ENCODE results near the gene PLXDC2. TPM values are rescaled to one million over a fixed set of nuclear protein-coding genes. Genes with fewer than 3 reads are reported as not detected.
"Not testable (repeated sequence)": the region's sequence is repeated elsewhere in the genome, so short reads cannot be mapped to it uniquely, and the experiment has no call there.

PLXDC2 gene
- total RNA-seq, 1 experiment from 2014 or later = 2.8 TPM

DNA sequence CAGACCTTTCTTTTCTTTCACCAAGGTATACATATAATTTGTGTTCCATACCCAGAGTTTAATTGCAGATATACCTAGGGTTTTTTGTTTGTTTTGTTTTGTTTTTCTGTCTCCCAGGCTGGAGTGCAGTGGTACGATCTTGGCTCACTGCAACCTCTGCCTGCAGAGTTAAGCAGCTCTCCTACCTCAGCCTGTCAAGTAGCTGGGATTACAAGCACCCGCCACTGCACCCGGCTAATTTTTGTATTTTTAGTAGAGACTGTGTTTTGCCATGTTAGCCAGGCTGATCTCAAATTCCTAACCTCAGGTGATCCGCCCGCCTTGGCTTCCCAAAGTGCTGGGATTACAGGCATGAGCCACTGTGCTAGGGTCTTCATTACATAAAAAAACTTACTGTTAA, 228.9 kb downstream of the PLXDC2 start:
- not testable (repeated sequence) for DNase-seq (ENCODE audit: low read depth)

DNA sequence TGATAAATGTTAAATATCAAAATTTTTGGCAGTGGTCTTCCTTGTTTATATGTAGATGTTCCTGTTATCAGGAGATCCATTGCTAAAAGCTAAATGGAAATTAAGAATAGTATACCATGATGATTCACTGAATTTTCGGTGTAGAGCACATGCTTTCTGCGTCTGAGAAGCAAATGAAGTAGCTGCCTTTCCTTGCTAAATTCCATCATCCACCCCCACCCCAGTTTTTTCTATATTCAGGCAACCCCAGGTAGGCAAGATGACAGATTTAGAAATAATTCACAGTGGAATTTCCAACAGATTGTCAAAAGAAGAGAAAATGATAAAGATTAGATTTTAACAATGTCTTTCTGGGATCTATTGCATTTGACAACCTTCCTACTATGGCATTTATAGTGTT, 231.9 kb downstream of the PLXDC2 start:
- DNase-seq (ENCODE audit: low read depth) = no peak

DNA sequence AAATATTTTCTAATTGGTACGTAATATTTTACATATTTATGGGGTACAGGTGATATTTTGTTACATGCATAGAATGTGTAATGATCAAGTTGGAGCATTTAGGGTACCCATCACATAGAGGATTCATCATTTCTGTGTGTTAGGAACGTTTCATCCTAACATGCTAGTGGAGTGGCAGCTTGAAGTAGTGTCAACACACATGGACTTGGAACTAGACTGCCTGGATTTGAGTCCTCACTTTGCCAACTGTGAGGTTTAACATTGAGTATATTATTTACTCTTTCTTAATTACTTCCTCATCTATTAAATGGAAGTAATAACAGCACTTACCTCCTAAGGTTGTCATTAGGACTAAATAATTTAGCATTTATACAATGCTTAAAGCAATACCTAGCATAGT, 241.9 kb downstream of the PLXDC2 start:
- no peak for DNase-seq (ENCODE audit: low read depth)

DNA sequence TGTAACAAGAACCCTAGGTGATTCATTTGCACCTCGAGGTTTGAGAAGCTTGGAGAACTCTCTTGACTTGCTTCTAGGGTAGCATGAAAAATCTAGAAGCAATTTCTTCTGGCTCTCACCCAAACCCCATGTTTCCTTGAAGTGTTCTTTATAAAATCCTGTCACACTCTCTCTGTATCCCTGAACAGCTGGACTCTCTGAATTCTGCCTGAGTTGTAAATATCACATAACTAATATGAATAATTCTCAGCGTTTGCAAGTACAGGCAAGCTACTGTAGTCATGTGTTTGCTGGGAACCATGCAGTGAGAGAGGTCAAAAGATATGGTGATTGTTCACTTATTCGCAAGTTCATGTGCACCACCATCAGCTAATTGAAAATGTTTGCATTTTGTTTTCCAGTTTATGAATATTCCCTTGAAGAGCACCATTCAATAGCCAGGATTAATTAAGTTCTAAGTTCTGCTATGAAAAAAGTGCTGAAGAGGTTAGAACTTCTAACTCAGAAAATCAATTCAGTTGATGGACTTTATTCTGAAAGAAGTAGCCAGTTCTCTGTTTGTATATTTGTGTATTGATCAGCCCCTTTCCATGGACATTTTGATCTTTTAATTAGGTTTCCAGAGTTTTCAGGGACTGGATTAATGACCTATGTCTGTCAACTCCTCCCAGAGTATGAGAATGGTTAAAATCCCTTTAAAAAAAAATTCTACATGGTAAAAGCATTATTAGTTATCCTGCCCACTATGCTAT, 243.0 kb downstream of the PLXDC2 start:
- peak; percentile 1 for DNase-seq (ENCODE audit: low read depth)

DNA sequence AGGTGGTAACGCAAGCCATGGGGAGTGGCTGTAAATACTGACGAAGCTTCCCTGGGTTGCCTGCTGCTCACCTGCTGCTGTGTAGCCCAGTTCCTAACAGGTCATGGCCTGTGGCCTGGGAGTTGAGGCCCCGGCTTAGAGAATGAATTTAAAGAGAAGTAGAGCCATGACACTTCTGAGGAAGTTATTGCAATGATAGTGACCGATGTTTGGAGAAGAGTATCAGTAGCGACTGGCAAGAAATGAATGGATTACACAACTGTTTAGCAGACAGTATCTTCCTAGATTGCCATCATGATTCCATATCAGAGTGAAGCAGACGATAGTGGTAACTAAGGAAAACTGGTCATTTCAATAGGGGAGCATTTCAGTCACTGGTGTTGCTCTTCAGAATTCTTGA, 249.6 kb downstream of the PLXDC2 start:
- no peak for DNase-seq (ENCODE audit: low read depth)

DNA sequence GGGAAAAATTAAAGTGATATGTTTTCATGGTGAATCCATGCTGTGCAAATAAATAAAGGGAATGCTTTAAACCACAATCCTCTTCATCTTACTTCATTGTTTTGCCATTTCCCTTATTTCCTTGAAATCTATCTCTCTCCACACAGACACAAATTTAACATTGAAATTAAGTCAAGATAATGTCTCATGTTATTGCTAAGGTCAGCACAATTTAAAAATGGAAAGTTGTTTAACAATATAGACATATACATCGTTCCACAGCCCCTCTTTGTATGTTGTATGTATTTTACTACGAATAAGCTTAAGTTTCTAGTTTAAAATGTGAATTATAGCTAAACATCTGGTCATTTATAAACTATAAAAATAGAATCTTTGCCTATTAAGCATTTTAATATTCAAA, 256.9 kb downstream of the PLXDC2 start:
- no peak for DNase-seq (ENCODE audit: low read depth)

DNA sequence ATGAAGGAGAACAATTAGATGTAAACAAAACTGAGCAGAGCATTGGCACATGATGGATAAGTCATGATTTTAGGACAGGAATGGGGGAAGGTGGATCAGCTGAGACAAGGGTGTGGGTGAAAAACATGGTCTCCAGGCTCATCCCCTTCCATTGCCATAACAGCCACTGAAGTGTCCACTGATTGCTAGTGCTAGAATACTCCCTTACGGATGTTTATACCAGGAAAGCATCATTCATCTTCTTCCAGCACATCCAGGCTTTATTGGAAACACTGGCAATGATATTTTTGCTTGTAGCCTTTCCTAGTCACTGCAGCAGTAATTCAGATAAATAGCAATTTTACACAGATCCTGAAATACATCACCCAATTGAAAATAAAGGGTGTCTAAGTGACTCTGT, 259.5 kb downstream of the PLXDC2 start:
- no peak for DNase-seq (ENCODE audit: low read depth)

DNA sequence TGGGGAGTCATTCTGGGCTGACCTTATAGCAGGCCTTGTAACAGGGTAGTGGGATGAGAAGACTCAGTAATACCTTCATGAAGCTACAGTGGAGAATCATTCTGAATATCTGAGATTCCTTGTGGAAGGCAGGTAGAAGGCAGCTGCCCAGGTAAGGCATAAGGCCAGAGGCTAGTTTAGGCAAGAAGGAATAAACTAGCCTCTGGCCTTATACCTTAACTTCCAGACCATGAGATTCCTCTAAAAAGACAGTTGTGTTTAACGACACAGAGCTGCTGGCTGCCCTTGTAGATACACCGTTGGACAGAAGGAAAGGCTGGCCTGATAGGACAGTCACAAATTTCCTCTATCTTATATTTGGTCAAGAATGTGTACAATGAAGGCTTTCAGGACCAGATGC, 268.2 kb downstream of the PLXDC2 start:
- DNase-seq (ENCODE audit: low read depth) = no peak

DNA sequence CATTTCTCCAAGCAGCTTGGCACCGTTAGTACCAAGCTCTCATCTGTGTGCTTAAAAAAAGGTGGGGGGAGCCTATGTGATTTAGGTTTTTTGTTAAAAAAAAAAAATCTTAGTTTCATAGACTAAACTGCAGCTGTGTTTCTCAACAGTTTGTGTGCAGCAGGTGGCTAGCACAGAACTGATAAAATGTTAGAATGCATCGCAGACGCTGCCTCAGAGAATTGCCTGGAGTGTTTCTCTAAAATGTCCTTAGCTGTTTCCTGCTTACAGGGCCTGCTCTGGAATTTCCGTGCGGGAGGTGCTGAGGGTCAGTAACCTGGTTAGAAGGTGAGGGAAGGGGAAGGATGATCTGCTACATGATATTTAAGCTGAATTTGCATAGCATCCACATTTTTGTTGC, 268.9 kb downstream of the PLXDC2 start:
- no peak for DNase-seq (ENCODE audit: low read depth)

DNA sequence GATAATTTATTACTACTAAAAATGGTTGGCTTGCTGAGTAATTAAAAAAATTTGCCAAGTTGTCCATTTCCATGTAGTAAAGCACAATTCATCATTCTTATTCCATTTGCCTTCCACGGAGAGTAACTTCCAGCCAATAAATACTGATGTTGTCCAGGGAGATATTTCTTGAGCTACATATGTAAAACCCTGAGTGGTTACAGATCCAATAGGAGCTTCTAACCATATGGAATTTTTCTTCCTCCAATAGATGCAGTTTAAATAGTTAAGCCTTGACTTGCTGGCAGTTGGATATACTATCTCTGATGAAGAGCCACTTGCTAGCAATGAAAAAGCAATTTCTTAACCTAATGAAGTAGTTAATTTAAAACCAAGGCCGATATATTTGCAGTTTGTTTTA, 271.1 kb downstream of the PLXDC2 start:
- no peak for DNase-seq (ENCODE audit: low read depth)

DNA sequence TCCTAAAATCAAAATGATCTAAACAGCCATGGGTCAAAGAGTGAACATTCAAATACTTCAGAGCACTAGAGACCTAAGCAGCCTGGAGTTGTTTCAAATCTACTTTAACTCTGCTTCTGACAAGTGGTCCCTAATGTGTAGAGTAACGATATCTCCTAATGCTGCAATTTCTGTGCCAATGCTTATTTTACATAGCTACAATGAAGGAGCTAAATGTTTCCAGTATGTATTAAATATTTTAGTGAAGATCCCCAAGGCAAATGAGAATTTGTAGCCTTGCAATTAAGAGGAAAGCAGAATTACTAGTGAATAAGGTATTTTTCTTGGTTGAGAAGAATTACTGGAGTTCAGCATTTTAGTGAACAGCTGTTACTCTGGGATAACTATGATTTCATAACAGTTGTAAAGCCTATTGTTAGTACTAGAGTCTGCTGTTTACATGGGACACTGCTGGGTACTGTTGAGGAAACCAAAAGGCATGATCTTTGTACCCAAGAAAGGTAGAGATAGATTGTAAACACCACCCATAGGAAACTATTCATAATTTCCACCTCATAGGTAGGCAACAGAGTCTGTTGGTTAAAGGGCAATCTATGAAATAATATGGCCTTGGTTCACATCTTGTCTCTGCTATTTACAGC, 271.9 kb downstream of the PLXDC2 start:
- DNase-seq (ENCODE audit: low read depth) = no peak

DNA sequence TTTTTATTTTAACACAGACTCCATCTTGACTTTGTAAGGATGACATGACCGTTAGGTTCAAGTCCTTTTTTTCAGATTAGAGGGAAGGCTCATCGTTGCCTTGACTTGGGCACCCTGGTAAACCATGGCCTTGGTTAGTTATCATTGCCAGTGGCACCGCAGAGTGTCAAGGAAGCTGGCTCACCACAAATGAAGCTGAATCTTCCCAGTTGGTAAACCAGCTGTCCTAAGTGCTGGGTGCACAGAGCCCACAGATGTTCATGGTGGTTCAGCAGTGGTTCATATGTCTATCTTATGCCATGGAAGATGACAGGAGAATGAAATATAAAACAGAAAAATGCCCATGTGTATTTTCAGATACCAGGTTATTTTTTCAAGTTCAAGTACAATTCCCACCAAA, 273.6 kb downstream of the PLXDC2 start:
- DNase-seq (ENCODE audit: low read depth) = no peak

DNA sequence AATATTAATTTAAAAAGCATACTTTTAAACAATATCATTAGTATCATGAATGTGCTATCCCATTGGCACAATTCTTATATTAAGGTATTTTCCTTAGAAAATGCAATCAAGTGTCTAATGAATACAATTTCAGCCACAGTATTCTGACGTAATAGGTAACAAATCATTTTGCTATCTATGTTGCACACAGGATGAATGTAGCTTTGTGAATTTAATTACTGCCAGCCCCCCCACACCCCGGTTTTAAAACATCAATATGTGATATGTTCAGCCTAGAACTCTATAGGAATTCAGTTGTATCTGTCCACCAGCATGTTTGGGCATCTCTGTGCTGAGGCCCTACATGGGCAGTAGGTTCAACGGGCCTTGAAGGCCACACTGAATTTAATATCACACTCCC, 274.6 kb downstream of the PLXDC2 start:
- DNase-seq (ENCODE audit: low read depth) = no peak

DNA sequence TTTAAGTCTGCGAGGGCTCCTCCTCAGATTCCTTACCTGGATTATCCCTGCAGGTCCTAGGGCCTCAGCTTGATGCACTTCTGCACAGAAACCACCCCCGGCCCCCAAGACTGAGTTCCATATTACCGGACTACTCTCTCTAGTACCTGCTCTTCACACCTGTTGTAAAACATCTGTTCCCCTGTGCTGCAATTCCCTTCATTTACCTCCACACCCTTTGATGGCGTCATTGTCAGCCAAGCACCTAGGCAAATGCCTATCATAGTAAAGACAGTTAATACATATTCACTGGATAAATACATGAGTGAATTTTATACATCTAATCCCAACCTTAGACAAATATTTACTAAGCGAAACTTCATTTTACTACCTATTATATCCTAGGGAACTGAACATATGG, 275.5 kb downstream of the PLXDC2 start:
- no peak for DNase-seq (ENCODE audit: low read depth)

DNA sequence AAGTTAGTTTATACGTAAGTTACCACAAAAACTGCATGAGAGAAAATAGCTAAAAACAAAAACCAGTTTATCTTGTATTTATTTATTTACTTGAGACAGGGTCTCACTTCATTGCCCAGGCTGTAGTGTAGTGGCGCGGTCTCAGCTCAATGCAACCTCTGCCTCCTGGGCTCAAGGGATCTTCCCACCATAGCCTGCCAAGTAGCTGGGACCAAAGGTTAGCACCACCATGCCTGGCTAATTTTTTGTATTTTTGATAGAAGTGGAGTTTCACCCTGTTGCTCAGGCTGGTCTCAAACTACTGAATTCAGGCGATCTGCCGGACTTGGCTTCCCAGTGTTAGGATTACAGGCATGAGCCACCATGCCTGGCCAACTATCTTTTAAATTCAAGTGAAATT, 277.4 kb downstream of the PLXDC2 start:
- DNase-seq (ENCODE audit: low read depth) = no peak

DNA sequence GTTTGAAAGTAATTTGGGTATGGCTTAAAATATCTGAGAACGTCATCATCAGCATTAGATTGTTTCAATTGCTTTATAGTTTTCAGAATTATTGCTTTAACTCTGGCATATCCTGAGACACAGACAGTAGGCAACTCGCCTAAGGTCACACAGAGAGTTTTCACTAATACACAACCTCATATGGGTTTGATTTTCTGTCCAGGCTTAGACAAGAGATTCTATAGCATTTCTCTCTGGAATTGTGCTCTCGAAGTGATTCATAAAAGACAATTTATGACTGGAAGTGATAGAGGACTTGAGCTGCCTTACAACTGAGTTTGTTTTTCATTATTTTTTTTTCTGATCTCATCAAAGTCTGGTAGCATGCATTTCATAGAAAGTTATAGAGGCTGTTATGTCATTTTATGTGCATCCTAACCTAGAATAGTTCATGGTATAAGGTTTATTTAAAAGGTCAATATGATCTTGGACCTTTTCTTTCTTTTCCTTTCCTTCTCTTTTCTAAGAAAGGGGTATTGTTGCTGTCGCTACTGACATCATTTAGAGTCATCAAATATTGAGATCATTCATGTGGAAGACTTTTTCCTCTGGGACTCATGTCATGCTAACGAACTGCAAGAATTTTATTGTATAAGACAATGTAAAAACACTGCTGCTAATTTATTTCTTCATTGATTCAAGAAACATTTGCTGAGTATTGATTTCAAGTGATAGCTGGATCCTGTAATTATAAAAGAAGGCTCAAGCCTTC, 278.2 kb downstream of the PLXDC2 start:
- DNase-seq (ENCODE audit: low read depth) = no peak

DNA sequence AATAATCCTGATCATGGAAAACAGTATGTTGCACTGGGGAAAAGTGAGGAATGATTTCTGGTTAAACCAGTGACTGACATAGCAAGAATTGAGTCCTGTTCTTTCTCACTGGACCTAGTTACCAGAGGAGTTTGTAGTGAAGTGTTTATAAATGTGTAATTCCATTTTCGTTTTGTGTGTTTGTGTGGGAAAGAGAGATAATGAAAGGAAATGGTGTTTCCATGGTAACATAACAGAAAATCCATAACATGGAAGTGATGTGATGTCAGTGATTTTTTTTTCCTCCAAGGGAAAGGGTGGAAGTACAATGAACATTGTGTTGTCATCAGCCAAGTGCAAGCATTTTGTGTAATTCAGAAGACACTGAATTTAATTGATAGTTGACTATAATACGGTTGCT, 283.9 kb downstream of the PLXDC2 start:
- DNase-seq (ENCODE audit: low read depth) = peak; percentile 20

DNA sequence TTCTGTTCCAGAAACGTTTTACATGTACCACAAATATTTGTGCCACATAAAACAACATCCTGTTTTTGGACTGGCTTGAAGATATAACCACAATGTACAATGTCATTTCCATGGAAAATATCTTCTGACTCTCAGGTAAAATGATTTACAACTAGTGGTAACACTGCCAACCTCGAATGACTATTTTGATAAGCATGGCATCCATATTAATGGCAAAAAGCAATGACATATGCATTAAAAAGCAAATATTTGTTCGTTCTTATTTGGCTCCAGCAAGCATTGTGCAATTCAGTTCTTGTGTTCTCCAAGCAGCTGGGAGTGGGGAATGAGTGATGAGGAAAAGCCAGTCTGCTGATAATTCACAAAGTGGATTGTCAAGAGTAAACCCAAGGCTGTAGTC, 289.0 kb downstream of the PLXDC2 start:
- DNase-seq (ENCODE audit: low read depth) = peak; percentile 15

DNA sequence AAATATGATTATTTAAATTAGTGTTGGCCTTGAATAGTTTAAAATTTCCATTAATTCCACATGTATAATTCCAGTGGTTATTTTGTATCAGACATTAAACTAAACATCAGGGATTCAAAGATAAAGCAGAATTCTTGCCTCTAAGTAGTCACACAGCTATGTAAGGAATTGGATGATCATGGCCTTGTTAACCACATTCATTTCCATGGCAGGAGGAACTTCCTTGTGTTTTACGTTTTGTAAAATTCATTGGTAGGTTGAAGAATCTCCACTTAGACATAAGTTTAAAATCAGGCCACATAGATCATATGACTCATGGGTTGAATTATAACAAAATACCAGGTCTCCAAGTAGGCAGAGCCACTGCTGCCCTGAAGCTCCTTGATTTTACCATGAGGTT, 289.7 kb downstream of the PLXDC2 start:
- peak; percentile 50 for DNase-seq (ENCODE audit: low read depth)

DNA sequence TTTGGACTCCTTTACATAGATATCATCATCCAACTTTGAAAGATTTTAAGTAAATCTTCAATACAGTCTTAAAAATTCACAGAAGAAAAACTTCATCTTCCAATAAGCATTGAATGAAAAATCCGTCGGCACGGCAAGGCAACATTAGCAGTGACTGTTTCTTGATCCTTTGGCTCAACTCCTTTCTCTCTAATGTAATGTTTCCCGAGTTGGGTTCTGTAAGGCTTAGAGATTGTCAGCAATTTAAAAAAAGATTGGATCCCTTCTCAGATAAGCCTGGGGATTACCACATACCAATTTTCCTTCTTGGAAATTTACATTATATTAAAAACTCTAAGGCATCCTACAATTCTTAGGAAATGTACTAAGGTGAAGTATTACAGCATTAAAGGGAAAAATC, 291.8 kb downstream of the PLXDC2 start:
- no peak for DNase-seq (ENCODE audit: low read depth)

DNA sequence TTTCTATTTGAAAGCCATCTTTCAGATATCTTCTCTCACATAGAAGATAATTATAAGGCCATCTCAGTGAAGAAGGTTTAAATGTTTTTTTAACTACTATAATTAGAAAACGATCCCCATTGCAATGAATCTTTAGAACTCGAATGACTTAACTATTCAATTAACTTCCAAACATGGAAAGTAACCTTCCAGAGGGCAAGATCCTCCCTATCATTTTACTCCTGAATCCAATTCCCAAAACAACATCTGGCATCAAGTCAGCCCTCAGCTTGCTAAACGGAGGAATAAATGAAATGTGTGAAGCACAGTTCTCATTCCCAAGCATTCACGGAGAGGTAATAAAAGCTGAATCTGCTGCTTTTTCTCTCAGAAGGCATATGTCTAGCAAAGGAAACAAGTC, 293.4 kb downstream of the PLXDC2 start:
- DNase-seq (ENCODE audit: low read depth) = no peak

DNA sequence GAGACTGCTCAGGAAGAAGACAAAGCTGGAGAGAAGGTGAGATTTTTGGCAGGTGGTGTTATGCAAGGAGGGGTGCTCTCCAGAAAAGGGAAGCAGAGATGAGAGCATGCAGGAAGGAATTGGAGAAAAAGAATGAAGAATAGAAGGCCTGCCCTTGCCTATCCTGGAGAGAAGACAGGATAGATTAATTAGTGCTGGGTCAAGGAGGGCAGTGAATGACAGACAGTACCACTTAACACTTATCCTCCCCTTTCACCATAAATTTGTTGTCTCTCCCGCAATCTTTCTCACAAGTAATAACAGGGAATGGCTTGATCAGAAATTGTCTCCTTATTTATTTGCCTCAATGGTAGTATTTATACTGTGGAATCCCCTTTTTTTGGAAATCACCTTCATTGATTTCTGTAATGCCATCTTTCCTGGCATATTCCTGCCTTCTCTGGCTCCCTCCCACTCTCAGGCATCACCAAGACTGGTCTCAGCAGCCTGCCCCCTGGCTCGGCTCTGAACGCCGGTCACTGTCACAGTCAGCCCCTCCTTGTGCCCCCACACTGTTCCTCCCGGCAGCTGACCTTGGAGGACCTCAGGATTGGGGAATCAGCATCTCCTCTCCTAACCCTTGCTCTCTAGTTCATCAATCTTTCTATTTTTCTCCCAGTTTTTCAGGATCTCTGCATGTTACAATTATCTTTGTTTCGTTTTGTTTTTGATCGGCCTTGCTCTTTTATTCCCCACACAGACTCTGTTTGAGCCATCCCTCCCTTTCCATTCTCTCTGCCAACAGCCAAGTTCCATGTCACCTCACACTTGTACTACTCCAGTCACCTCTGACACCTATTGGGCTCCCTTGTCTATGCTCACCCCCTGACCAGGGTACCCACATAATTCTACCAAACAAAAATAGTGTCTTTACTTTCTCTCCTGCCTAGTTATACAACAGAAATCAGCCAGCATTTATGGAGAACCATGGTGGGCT, 294.2 kb downstream of the PLXDC2 start:
- DNase-seq (ENCODE audit: low read depth) = no peak
